Neuronal stem cell (in vitro differentiated cells): ENCODE data around the gene ELMO1.

Experiments
- DNase-seq: peaks from one replicate; pipeline ENCODE4 v3.0.0-alpha.2; 2013; ENCODE audit warnings: low spot score
- H2AFZ ChIP-seq: one replicate; pipeline ENCODE4 v1.6.1; 2013; ENCODE audit warnings: mild to moderate bottlenecking, low read length, inconsistent platforms
- H2AK5ac ChIP-seq: 2 replicates; pipeline ENCODE4 v1.6.1; 2013; ENCODE audit warnings: low read depth, mild to moderate bottlenecking, inconsistent platforms, low read length, moderate library complexity, mixed read lengths
- H2BK120ac ChIP-seq: 2 replicates; pipeline ENCODE4 v1.6.1; 2013; ENCODE audit warnings: low read depth, mild to moderate bottlenecking, inconsistent platforms, low read length, moderate library complexity, mixed read lengths
- H2BK12ac ChIP-seq: one replicate; pipeline ENCODE4 v1.6.1; 2013; ENCODE audit warnings: low read length, inconsistent platforms
- H2BK15ac ChIP-seq: 2 replicates; pipeline ENCODE4 v1.6.1; 2013; ENCODE audit warnings: mild to moderate bottlenecking, low read length, inconsistent platforms, mixed read lengths
- H2BK5ac ChIP-seq: one replicate; pipeline ENCODE4 v1.6.1; 2013; ENCODE audit warnings: inconsistent platforms, mild to moderate bottlenecking, low read length, moderate library complexity
- H3K14ac ChIP-seq: one replicate; pipeline ENCODE4 v1.6.1; 2013; ENCODE audit warnings: low read length, inconsistent platforms
- H3K18ac ChIP-seq: 2 replicates; pipeline ENCODE4 v1.6.1; 2013; ENCODE audit warnings: low read length, inconsistent platforms
- H3K23ac ChIP-seq: 2 replicates; pipeline ENCODE4 v1.6.1; 2013; ENCODE audit warnings: low read depth, mild to moderate bottlenecking, mixed read lengths, low read length, inconsistent platforms; ENCODE audit not compliant: poor library complexity
- H3K27ac ChIP-seq: replicated peaks from 3 replicates; pipeline ENCODE4 v1.5.1; 2013; ENCODE audit warnings: low read length, inconsistent platforms
- H3K27me3 ChIP-seq, 3 experiments: 2 replicates each; pipeline ENCODE4 v1.6.1; 2013; ENCODE audit warnings: low read length in 3 of 3, mild to moderate bottlenecking in 2 of 3, inconsistent platforms in 1 of 3, low read depth in 1 of 3, mixed read lengths in 1 of 3, moderate library complexity in 1 of 3; ENCODE audit not compliant: control insufficient read depth in 3 of 3, insufficient read depth in 3 of 3
- H3K36me3 ChIP-seq, 2 donors: replicated peaks in 1 of 2; 2 replicates each; pipeline ENCODE4 v1.6.1; 2013; ENCODE audit warnings: low read length in 2 of 2; ENCODE audit not compliant: control insufficient read depth in 2 of 2, insufficient read depth in 2 of 2
- H3K4ac ChIP-seq: 2 replicates; pipeline ENCODE4 v1.6.1; 2013; ENCODE audit warnings: inconsistent platforms, mild to moderate bottlenecking, low read length, moderate library complexity
- H3K4me1 ChIP-seq, 2 donors: 1 replicate in 1 of 2; 2 replicates in 1 of 2; pipeline ENCODE4 v1.6.1; 2013; ENCODE audit warnings: low read length in 2 of 2, low read depth in 1 of 2; ENCODE audit not compliant: control insufficient read depth in 2 of 2, insufficient read depth in 1 of 2
- H3K4me2 ChIP-seq: one replicate; pipeline ENCODE4 v1.6.1; 2013; ENCODE audit warnings: mild to moderate bottlenecking, low read length, inconsistent platforms; ENCODE audit not compliant: insufficient read depth, poor library complexity, severe bottlenecking
- H3K4me3 ChIP-seq, 2 donors: 2 replicates each; pipeline ENCODE4 v1.5.1; 2013; ENCODE audit warnings: low read length in 2 of 2, mild to moderate bottlenecking in 2 of 2, inconsistent platforms in 1 of 2, moderate library complexity in 1 of 2
- H3K79me1 ChIP-seq: one replicate; pipeline ENCODE4 v1.6.1; 2013; ENCODE audit warnings: low read depth, mild to moderate bottlenecking, inconsistent platforms, low read length, moderate library complexity
- H3K9ac ChIP-seq: one replicate; pipeline ENCODE4 v1.6.1; 2013; ENCODE audit warnings: mild to moderate bottlenecking, low read depth, low read length, inconsistent platforms; ENCODE audit not compliant: poor library complexity
- H3K9me3 ChIP-seq, 2 donors: replicated peaks in 1 of 2; 2 replicates each; pipeline versions ENCODE3 to v1.6.1; 2013; ENCODE audit warnings: low read length in 2 of 2, mild to moderate bottlenecking in 2 of 2, inconsistent platforms in 1 of 2, low read depth in 1 of 2, mixed read lengths in 1 of 2, moderate library complexity in 1 of 2; ENCODE audit not compliant: control insufficient read depth in 2 of 2, insufficient read depth in 1 of 2
- H4K8ac ChIP-seq: one replicate; pipeline ENCODE4 v1.6.1; 2013; ENCODE audit warnings: low read depth, mild to moderate bottlenecking, inconsistent platforms, low read length, moderate library complexity
- H4K91ac ChIP-seq: one replicate; pipeline ENCODE4 v1.6.1; 2013; ENCODE audit warnings: low read length, low read depth, mild to moderate bottlenecking, inconsistent platforms; ENCODE audit not compliant: poor library complexity
- WGBS, 2 donors: extraction: QIAGEN DNeasy Blood & Tissue Kit; methylation state at CpG; one replicate each; pipeline ENCODE4 v1.1.7; 2013; ENCODE audit warnings: missing lambda C conversion rate in 2 of 2, mixed read lengths in 1 of 2; ENCODE audit not compliant: insufficient read length in 2 of 2, insufficient replicate concordance in 1 of 2; ENCODE audit errors: extremely low coverage in 2 of 2; 5-methylcytosine and 5-hydroxymethylcytosine counted together

The ELMO1 gene

DNA sequence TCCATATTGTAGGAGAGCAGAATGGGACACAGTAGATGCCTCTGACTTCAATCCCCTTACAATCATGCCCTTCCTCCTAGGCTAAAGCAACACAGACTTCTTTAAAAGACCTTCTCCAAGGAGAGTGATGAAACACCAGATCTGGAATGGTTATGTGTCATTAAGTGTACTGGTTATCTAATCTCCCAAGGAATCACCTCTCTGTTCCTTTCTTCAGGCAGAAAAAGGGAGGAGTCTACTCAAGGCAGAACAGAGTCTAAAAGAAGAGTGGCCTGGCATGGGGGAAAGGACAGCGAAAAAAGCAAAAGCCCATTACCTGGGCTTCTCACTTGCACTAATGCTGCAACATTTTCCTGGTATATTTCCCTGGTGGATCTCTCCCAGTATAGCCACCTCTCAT is 2.9 kb downstream of the ELMO1 start:
- H3K9ac ChIP-seq: no peak overlapping the region
- no peak overlapping the region for H3K27ac ChIP-seq
- no peak overlapping the region for H4K8ac ChIP-seq
- H3K14ac ChIP-seq: no peak overlapping the region
- H2BK120ac ChIP-seq: no peak overlapping the region
- no peak overlapping the region for H3K23ac ChIP-seq
- no peaks in the 10 kb centered on the region for H3K9me3 ChIP-seq
- H3K4ac ChIP-seq: no peak overlapping the region
- H4K91ac ChIP-seq: no peak overlapping the region
- H3K4me2 ChIP-seq: no peak overlapping the region
- no CpG with 5 or more reads among the region's 1 CpG for WGBS, 2 donors
- H3K27me3 ChIP-seq: peaks cover 0 to 9% (median 3%) of the 10 kb centered on the region in 3 experiments
- H2BK5ac ChIP-seq: no peak overlapping the region
- DNase-seq: no peak
- no peak overlapping the region for H2BK15ac ChIP-seq
- no peak overlapping the region for H3K18ac ChIP-seq
- no peak overlapping the region for H3K4me3 ChIP-seq
- H3K79me1 ChIP-seq: no peaks in the 10 kb centered on the region
- H2AFZ ChIP-seq: no peak overlapping the region
- peaks cover 7 to 18% of the 10 kb centered on the region in 2 donors for H3K4me1 ChIP-seq
- H2AK5ac ChIP-seq: no peak overlapping the region
- H2BK12ac ChIP-seq: no peak overlapping the region
- no peaks in the 10 kb centered on the region for H3K36me3 ChIP-seq

DNA sequence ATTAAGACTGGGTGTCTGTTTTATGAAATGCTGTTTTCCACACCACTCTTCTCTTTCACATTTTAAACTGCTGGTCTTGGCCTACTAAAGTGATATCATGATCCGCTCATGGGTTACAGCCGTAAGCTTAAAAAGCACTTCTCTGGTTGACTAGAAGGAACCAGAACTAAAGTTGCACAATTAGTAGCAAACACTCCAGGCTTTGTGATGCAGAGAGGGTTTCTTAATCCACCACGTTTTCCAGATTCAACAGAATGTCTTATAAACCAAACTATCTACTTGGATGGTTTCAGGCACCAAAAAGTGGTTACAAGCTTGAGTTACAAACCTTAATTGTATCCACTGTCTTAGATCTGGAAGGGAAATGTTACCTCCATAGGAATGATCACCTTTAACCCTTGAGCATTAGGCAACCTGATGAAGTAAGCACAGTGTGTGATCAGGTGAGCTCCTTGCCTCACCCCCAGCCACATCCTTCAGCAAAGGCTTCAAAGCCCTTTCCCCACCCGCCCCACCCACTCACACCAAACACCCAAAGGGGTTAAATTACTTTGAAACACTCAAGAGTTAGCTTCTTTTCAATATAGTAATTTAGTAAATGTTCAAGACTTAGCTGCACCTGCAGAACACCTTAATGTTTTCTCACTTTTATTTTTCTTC is 3.5 kb downstream of the ELMO1 start:
- DNase-seq: no peak

DNA sequence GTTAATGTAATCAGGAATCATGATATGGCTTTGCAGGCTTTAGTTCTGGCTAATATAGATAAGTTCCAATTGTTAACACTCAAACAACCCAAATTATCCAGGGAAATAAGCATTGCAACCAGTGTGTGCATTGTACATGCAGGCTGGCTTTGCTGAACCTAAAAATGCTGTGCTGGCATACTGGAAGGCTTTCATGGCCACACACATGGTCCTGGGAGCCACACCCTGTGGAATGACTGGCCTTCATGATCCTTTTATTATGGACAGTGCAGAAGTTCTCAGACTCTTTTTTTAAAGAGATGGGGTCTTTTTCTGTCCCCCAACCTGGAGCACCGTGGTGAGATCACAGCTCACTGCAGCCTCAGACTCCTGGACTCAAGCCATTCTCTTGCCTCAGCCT is 5.0 kb downstream of the ELMO1 start:
- no peak for DNase-seq
- no peaks in the 10 kb centered on the region for H3K79me1 ChIP-seq
- no peak overlapping the region for H3K4me3 ChIP-seq
- WGBS, 2 donors: no CpG with 5 or more reads among the region's 1 CpG
- H2BK120ac ChIP-seq: no peak overlapping the region
- no peak overlapping the region for H2AK5ac ChIP-seq
- no peak overlapping the region for H3K4ac ChIP-seq
- no peak overlapping the region for H3K23ac ChIP-seq
- H4K8ac ChIP-seq: no peak overlapping the region
- no peak overlapping the region for H3K18ac ChIP-seq
- peaks cover 7 to 13% of the 10 kb centered on the region in 2 donors for H3K4me1 ChIP-seq
- H4K91ac ChIP-seq: no peak overlapping the region
- no peak overlapping the region for H3K9ac ChIP-seq
- no peaks in the 10 kb centered on the region for H3K27me3 ChIP-seq
- no peak overlapping the region for H2BK12ac ChIP-seq
- H2AFZ ChIP-seq: no peak overlapping the region
- no peaks in the 10 kb centered on the region for H3K36me3 ChIP-seq
- H3K9me3 ChIP-seq: no peaks in the 10 kb centered on the region
- H3K27ac ChIP-seq: no peak overlapping the region
- H2BK5ac ChIP-seq: no peak overlapping the region
- no peak overlapping the region for H3K4me2 ChIP-seq
- no peak overlapping the region for H2BK15ac ChIP-seq
- H3K14ac ChIP-seq: no peak overlapping the region

More for the DNA sequence above, 3.5 kb downstream of the ELMO1 start:
- no peak overlapping the region for H2AFZ ChIP-seq
- H3K4me2 ChIP-seq: no peak overlapping the region
- H4K91ac ChIP-seq: no peak overlapping the region
- H3K18ac ChIP-seq: no peak overlapping the region
- no peak overlapping the region for H3K14ac ChIP-seq
- no peaks in the 10 kb centered on the region for H3K9me3 ChIP-seq
- no peaks in the 10 kb centered on the region for H3K79me1 ChIP-seq
- no peak overlapping the region for H2BK12ac ChIP-seq
- H2BK15ac ChIP-seq: no peak overlapping the region
- no peak overlapping the region for H3K23ac ChIP-seq
- H3K9ac ChIP-seq: no peak overlapping the region
- no CpG with 5 or more reads among the region's 4 CpGs for WGBS, 2 donors
- no peak overlapping the region for H2BK5ac ChIP-seq
- no peaks in the 10 kb centered on the region for H3K36me3 ChIP-seq
- H2AK5ac ChIP-seq: no peak overlapping the region
- H3K4me3 ChIP-seq: no peak overlapping the region
- H3K27me3 ChIP-seq: peaks cover 0 to 7% (median 3%) of the 10 kb centered on the region in 3 experiments
- H3K4me1 ChIP-seq: peaks cover 7 to 19% of the 10 kb centered on the region in 2 donors
- no peak overlapping the region for H3K27ac ChIP-seq
- no peak overlapping the region for H4K8ac ChIP-seq
- no peak overlapping the region for H2BK120ac ChIP-seq
- H3K4ac ChIP-seq: no peak overlapping the region

DNA sequence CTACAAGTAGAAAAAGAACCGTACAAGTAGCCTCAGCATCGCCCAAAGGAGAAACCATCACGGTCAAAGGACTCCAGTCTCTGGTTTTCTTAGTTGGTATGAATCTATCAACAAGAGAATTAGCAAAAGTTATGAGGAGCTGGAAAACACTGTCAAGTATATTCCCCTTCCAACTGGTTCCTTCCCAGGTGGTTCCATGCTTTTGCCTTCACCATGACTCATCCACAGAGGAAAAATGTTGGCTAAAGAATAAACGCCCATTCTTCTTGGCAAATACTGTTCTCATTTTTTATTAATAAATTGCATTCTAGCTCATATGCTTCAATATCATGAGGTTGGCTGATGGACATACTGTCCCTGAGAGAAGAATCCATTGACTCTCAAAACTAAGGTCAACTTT is 6.4 kb downstream of the ELMO1 start:
- H3K27ac ChIP-seq: no peak overlapping the region
- H2AFZ ChIP-seq: no peak overlapping the region
- H3K4ac ChIP-seq: no peak overlapping the region
- H3K4me2 ChIP-seq: no peak overlapping the region
- no peaks in the 10 kb centered on the region for H3K36me3 ChIP-seq
- H2BK15ac ChIP-seq: no peak overlapping the region
- no peak overlapping the region for H2BK120ac ChIP-seq
- H3K27me3 ChIP-seq: no peaks in the 10 kb centered on the region
- DNase-seq: no peak
- no peak overlapping the region for H2AK5ac ChIP-seq
- H3K9me3 ChIP-seq: no peaks in the 10 kb centered on the region
- no peak overlapping the region for H4K91ac ChIP-seq
- no peak overlapping the region for H4K8ac ChIP-seq
- WGBS, 2 donors: no CpG with 5 or more reads among the region's 4 CpGs
- no peak overlapping the region for H3K4me3 ChIP-seq
- no peak overlapping the region for H3K18ac ChIP-seq
- no peak overlapping the region for H2BK5ac ChIP-seq
- H3K4me1 ChIP-seq: peaks cover 7 to 13% of the 10 kb centered on the region in 2 donors
- no peak overlapping the region for H3K14ac ChIP-seq
- H3K23ac ChIP-seq: no peak overlapping the region
- no peak overlapping the region for H3K9ac ChIP-seq
- no peak overlapping the region for H2BK12ac ChIP-seq
- H3K79me1 ChIP-seq: no peaks in the 10 kb centered on the region
